NCI-H2227 (cell line): ENCODE data around the gene PAQR8.

ENCODE experiments used
- DNase-seq: peaks from one replicate; lab custom pipeline; 2025; ENCODE audit not compliant: unreplicated experiment; lab: John Stamatoyannopoulos, UW

Gene PAQR8, protein sequence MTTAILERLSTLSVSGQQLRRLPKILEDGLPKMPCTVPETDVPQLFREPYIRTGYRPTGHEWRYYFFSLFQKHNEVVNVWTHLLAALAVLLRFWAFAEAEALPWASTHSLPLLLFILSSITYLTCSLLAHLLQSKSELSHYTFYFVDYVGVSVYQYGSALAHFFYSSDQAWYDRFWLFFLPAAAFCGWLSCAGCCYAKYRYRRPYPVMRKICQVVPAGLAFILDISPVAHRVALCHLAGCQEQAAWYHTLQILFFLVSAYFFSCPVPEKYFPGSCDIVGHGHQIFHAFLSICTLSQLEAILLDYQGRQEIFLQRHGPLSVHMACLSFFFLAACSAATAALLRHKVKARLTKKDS

GRCh38 chr6:52361945-52362442 is at the start of gene PAQR8:
PAQR8 (plus strand) TSS chr6:52362151; CDS start chr6:52403214, 41,063 bp downstream.
- DNase-seq = peak; percentile 72

- no peak for DNase-seq
Observed at GRCh38 chr6:52312461-52312860, 49.5 kb upstream of the PAQR8 start.

GRCh38 chr6:52314752-52315151 is 47.2 kb upstream of the PAQR8 start:
- DNase-seq = no peak

GRCh38 chr6:52317211-52317610 is 44.7 kb upstream of the PAQR8 start:
- no peak for DNase-seq

DNA sequence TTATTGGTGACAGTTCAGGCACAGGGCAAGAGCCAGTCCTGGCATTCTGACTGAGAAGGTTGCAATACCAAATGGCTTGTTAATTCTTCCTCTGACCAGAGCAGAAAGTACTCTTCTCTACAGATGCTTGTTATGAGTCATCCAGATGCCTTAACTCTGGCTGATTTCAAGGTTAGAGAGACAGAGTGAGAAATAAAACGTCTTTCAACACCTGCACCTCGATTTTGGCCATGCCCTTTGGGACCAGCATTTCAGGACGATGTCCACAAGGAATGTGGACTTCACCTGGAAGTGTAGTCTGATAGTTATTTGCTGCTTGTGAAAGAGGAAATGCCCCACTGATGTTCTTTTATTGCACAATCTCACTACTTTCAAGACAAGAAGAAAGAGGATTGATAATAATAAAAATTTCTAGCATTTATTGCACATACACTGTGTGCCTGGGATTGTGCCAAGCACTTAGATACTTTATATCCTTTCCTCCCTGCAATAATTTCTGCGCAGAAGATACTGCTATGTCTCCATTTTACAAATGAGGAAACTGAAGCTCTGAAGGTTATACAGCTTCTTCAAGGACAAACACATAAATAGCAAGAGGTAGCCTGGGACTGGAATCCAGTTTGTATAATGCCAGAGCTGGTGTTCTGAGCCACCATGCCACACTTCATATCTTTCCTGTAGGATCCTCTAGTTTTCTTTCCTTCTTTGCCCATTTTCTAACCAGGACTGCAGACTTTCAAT is 43.9 kb upstream of the PAQR8 start:
- DNase-seq = no peak

DNA sequence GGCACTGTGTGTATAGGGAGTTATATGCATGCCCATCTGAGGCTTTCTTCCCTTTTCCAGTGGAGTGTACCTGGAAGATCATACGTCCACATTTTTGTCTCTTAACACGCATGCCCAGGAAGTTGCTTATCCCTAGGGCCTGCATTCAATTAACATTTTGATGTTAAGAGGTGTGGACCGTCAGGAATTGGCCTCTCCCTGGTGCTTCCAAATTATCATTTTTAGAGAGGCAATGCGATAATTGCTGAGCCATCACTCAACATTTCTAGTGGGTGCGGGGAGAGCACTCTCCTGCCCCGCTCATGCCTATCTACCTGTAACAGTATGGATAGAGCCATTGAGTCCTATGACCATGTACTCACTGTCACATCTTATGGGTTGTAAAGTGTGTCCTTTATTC is 37.8 kb upstream of the PAQR8 start:
- DNase-seq = no peak

DNA sequence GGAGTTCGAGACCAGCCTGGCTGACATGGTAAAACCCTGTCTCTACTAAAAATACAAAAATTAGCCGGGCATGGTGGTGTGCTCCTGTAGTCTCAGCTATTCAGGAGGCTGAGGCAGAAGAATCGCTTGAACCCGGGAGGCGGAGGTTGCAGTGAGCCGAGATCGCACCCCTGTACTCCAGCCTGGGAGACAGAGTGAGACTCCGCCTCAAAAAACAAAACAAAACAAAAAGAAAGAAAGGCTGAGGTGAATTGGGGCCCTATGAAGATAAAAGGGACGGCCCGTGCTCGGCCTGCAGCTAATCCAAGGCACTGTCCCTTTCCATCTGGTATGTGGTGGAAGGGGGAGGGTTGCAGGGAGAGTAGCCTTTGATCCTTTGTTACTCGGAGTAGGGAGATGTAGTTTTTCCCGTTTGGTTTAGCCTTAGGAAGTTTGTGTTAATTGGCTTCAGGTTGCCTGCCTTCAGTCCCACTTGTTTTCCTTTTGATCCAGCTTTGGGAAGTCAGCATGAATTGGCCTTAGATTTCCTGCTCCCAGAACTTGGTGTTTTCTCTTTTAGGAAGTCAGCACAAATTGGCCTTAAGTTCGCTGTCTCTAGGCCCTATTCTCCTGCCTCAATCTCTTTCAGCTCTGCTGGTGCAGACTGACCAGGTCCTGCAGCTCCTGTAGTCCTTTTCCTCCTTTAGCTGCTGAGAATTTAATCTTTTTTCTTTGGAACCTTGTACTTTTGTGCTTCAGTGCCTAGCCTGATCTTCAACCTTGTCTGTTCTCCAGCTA is 36.1 kb upstream of the PAQR8 start:
- DNase-seq = no peak

DNA sequence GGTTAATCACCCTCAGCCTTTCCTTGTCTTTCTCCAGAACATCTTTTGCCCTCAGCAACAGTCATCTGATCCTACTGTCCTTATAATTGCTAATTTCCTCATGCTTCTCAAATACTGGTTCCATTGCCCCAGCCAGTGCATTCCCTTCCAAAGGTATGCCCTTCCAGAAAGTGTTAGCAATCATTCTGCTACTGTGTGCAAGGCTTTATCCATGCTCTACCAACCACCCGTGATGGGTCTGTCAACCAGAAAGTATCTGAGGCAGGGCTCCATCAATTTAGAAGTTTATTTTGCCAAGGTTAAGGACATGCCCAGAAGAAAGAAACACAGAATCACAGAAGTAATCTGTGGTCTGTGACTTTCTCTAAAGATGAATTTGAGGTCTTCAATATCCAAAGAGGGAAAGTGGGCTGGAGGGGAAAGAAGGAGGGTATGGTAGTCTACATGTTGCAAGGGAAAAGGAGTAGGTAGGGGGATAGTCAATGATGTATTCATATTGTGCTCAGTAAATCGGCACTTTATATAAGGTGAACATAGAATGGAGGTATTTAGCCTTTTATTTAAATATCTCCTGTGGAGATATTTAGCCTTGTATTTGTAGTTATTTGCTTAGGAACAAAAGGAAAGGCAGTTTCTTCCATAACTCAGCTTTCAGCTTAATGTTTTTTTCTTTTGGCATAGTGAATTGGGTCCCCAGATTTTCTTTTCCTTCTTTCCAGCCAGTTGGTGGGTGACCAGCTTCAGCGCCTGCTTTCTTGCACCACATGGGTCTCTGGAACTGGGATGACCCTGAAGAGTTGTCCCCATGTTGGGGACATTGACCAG is 35.2 kb upstream of the PAQR8 start:
- no peak for DNase-seq

DNA sequence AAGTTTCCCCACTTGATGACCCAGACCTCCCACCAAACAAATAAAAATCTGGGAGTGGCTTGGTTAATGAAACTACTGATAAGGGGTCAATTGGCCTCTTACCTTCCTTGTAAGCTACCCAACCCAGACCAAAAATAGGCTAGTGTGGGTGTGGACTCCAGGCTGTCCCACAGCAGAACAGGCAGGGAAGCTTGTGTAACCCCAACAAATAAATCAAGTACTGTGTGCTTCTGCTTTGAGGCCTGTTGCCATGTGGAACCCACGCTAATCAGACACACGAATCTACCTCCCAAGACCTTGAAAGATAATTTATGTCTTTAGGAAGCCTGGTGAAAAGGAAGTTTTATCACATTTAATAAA is 33.7 kb upstream of the PAQR8 start:
- DNase-seq = no peak

DNA sequence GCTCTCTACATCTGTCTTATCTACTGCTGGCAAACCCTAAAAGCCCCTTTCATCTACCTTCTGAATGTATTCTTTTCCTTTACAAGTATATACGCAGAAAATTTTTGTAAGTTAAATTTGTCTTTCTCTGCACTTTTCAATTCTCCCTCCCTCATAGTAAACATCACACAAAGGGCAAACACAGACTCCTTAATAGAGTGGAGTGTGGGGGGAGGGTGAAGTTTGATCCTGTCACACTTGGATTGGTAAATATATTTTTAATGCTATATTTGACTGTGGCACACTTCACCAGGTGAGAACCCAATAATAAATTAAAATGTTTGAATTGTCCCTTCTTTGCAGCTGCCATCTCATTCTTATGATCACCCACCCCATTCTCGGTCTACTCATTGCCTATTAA is 33.2 kb upstream of the PAQR8 start:
- DNase-seq = no peak

- no peak for DNase-seq
Observed at GRCh38 chr6:52330470-52330869, 31.5 kb upstream of the PAQR8 start.

DNA sequence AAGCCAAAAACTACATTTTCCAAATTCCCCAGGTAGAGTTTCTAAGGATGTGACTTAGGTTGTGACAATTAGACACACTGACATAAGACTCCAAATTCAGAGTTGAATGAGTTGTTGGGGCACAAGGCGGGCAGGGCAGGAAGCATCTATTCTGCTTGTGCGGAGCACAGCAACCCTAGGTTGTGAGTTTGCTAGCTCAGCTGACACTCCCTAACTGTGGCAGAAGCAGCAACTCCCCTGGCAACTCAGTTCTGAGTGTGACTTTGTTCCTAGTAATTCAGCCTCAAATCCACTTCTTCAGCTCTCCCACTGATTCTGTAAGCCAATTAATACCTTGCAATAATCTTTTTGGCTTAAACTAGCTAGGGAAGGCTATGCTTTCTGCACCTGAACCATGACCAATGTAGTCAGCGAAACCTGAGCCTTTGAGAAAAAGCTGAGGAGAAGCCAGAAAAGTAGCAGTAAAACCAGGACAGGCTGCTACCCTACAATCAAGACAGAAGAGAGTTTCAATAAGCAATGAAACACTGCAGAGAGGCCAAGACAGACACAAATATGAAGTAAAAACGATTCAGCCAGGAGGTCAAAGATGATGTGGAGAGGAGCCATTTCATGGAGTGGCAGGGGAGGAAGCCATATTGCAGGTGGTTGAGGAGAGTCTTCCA is 30.0 kb upstream of the PAQR8 start:
- no peak for DNase-seq

DNA sequence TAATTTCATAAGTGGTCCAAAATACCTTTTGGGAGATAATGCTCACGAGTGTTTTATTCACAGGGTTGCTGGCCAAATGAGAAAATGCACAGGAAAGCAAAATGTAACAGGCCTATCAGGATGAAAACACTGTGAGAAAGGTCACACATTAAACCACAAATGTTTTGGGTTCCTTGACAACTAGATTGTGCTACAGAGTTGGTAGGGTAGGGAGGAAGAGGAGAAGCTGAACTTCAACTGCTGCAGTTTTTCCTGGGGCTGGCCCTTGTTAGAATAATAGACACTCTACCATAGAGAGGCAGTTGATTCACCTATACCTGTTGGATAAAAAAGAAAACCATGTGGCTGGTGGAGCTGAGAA is 28.1 kb upstream of the PAQR8 start:
- no peak for DNase-seq

DNA sequence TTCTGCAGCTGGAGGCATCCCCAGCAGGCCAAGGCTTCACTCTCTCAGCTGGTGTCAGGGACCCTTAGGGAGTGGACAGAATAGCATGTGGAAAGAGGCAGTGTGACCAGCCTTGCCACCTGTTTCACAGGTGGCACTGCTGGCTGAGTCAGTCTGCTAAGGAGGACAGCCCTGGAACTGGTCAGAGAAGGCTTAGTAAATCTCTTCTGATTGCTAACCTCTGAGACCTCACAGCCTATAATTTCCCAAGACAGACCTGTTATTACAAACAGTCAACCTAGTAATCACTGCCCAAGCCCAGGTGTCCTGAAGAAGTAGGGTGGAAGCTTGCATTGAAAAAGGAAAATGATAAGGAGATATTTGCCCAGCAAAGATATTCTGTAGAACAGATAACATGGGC is 26.4 kb upstream of the PAQR8 start:
- peak; percentile 70 for DNase-seq

DNA sequence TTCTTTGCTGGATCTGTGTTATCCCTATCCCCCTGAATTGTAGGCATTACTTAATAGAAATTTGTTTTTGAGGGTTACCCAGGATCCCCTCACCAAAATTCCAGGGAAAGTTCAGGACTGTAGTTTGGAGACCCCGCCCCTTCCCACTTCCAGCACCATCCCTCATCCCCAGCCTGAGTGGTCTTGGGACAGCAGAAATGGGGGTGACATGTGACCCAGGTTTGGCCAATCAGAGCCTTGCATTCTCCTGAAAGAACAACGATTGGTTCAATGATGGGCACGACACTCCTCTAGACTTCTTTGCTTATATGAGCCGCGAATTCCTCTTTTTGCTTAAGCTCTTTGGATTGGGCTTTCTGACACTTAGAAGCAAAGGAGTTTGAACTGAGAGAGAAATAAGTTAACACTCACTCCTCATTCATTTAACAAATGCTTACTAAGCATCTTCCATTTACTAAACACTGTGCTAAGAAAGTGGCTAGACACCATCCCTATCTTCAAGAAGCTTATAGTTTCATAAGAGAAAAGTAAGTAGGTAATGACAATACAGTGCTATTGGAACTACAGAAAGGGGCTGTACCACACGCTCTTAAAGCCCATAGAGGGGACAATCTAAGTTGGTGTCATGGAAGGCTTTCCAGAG is 24.9 kb upstream of the PAQR8 start:
- DNase-seq = no peak

DNA sequence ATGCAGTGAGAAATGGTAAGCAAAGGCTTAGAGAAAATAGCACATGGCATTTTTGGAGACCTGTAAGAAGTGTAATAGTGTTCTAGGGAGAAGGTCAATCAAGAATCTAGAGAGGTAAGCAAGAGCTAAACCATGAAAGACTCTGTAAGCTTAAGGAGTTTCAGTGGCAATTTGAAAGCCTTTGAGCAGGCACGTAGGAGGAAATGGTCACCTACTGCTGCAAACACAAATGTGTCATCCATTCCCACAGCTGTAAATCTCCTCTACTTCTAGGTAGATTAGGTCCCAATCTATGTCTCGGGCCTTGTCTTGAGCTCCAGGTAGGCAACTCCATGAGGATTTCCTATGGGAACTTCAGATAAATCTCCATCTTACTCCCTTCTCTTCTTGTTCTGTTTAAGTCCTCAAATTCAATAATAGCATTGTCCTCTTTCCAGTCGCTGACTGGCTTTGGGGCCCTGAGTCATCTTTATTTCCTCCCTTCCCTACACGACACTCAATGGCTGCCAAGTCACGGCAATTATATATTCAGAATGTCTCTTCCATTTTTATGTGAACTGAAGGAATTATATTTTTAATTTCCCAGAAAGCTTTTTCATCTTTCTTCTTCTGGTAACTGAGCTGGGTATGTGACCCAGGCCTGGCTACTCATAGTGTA is 24.2 kb upstream of the PAQR8 start:
- DNase-seq = no peak

DNA sequence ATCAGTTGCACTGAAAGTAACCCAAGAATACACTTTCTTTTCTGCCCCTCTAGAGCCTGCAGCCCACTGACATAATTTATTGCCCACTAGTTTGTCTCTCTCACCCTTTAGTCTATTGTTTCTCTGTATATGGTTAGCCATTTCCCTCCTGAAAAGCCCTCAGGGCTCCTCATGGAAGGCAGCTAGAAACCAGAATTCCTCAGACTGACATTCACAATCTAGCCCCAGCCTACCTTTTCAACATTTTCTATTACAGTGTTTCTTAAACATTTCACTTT is 21.4 kb upstream of the PAQR8 start:
- DNase-seq = no peak

DNA sequence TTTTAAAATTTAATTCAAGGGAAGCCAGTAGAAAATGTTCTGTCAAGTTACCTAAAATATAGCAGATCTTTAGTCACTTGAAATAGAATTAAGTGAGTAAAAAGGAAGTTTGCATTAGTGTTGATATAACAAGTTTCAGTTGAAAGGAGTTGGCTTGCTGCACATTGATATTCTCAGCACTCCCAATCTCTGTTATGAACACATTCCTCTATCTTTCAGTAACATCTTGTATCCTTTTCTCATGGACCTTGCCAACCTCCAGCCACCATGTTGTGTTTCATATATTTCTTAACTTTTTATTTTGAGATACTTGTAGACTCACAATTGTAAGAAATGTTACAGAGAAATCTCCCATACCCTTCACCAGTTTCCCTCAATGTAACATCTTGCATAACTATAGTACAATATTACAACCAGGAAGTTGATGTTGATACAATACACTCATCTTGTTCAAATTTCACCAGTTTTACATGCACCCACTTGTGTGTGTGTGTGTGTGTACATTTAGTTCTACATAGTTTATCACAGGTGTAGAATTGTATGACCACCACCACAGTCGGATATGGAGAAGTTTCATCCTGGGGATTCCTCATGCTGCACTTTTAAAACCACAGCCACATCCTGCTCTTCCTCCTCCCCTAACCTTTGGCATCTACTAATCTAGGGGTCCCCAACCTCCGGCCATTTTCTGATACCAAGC is 20.2 kb upstream of the PAQR8 start:
- DNase-seq = no peak

DNA sequence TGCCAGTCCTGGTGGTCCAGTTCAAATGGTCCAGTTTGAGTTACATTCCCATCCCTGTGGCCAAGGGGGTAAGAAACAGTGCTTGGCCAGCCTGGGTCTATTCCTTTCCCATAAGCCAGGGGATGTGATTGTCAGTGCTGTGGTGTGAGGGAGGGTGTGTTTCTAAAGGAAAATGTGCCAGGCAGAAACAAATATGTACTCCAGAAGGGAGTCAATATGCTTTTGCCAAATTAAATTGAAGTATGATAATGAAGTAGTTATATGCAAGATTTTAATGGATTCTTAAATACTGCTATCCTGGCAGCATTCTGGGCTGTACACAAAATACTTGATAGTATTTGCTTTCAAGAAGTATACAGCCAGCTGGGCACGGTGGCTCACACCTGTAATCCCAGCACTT is 16.6 kb upstream of the PAQR8 start:
- no peak for DNase-seq
